GM12878 (cell line): Measurements from ENCODE around the gene CRAT.

Source experiments
- BHLHE40 ChIP-seq, 2 experiments: fragments of 450-650 bp in 1 of 2; IDR thresholded peaks; 2 replicates each; pipeline ENCODE4 v1.6.1; 2011 to 2017; ENCODE audit warnings: low read depth in 2 of 2, borderline replicate concordance in 1 of 2, improper control_type of control experiment in 1 of 2, low read length in 1 of 2, mild to moderate bottlenecking in 1 of 2
- CBX5 ChIP-seq: sonication (generic); IDR thresholded peaks from 2 replicates; pipeline ENCODE4 v1.6.1; 2016; ENCODE audit warnings: low read depth, moderate library complexity, mild to moderate bottlenecking, inconsistent platforms
- CTCF ChIP-seq, 3 experiments: IDR thresholded peaks in 2 of 3; conservative IDR thresholded peaks in 1 of 3; 2 replicates each; pipeline ENCODE4 v1.5.1; 2011; ENCODE audit warnings: low read depth in 3 of 3, low read length in 3 of 3, mild to moderate bottlenecking in 3 of 3, control low read depth in 2 of 3, moderate library complexity in 2 of 3, inconsistent platforms in 1 of 3, mixed read lengths in 1 of 3; ENCODE audit not compliant: control insufficient read depth in 2 of 3, insufficient read depth in 1 of 3; ENCODE audit errors: extremely low read depth in 1 of 3
- EP300 ChIP-seq, 2 experiments: fragments of 150-350 bp in 1 of 2; IDR thresholded peaks; 2 replicates each; pipeline ENCODE4 v1.6.1; 2011 to 2012; ENCODE audit warnings: low read depth in 2 of 2, low read length in 2 of 2, borderline replicate concordance in 1 of 2, improper control_type of control experiment in 1 of 2, inconsistent platforms in 1 of 2; ENCODE audit not compliant: control insufficient read depth in 1 of 2
- EZH2 ChIP-seq: IDR thresholded peaks from 2 replicates; pipeline ENCODE4 v1.6.1; 2012; ENCODE audit warnings: low read depth, mild to moderate bottlenecking, control low read depth, inconsistent platforms, low read length, borderline replicate concordance; ENCODE audit not compliant: control insufficient read depth
- POLR2A ChIP-seq: IDR thresholded peaks from 2 replicates; pipeline ENCODE4 v1.6.1; 2011; ENCODE audit warnings: low read depth, mild to moderate bottlenecking, low read length
- POLR2AphosphoS5 ChIP-seq: IDR thresholded peaks from 2 replicates; pipeline ENCODE4 v1.6.1; 2011; ENCODE audit warnings: mild to moderate bottlenecking, low read length, inconsistent platforms
- TAF1 ChIP-seq: IDR thresholded peaks from 2 replicates; pipeline ENCODE4 v1.6.1; 2011; ENCODE audit warnings: mild to moderate bottlenecking, low read depth, low read length, borderline replicate concordance
- TF ChIP-seq, protein P1 (sequence below): IDR thresholded peaks from 2 replicates; pipeline ENCODE4 v1.6.1; 2011; ENCODE audit warnings: borderline replicate concordance, low read depth, mild to moderate bottlenecking, moderate library complexity, low read length; ENCODE audit not compliant: insufficient read depth, poor library complexity, severe bottlenecking

- TF ChIP-seq POLR2A, result no peak
- TF ChIP-seq EP300 (IDR thresholded peaks at IDR 0.05; ENCODE audit: borderline replicate concordance in 1 of 2, control insufficient read depth in 1 of 2, low read depth in 2 of 2, low read length in 2 of 2), result no peak
- no peak for TF ChIP-seq CTCF (IDR thresholded peaks at IDR 0.05 in 2 of 3, conservative IDR thresholded peaks at IDR 0.05 in 1 of 3; ENCODE audit: control insufficient read depth in 2 of 3, extremely low read depth in 1 of 3, insufficient read depth in 1 of 3, low read depth in 3 of 3, low read length in 3 of 3)
- TF ChIP-seq CBX5, result no peak
- no peak for TF ChIP-seq TAF1
- TF ChIP-seq POLR2AphosphoS5, result no peak
- no peak for TF ChIP-seq BHLHE40 (IDR thresholded peaks at IDR 0.05; ENCODE audit: borderline replicate concordance in 1 of 2, low read depth in 2 of 2, low read length in 1 of 2)
- no peak for TF ChIP-seq EZH2
- TF ChIP-seq, protein P1, sequence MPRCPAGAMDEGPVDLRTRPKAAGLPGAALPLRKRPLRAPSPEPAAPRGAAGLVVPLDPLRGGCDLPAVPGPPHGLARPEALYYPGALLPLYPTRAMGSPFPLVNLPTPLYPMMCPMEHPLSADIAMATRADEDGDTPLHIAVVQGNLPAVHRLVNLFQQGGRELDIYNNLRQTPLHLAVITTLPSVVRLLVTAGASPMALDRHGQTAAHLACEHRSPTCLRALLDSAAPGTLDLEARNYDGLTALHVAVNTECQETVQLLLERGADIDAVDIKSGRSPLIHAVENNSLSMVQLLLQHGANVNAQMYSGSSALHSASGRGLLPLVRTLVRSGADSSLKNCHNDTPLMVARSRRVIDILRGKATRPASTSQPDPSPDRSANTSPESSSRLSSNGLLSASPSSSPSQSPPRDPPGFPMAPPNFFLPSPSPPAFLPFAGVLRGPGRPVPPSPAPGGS, result no peak
Observed at GRCh38 chr9:129122133-129122532, 11.5 kb upstream of the CRAT start.
